OCI-M2 (cell line): ENCODE measurements around the gene TEDC1.

Experiments
- DNase-seq: peaks from one replicate; lab custom pipeline; 2025; ENCODE audit not compliant: unreplicated experiment; lab: John Stamatoyannopoulos, UW

Gene TEDC1

DNA sequence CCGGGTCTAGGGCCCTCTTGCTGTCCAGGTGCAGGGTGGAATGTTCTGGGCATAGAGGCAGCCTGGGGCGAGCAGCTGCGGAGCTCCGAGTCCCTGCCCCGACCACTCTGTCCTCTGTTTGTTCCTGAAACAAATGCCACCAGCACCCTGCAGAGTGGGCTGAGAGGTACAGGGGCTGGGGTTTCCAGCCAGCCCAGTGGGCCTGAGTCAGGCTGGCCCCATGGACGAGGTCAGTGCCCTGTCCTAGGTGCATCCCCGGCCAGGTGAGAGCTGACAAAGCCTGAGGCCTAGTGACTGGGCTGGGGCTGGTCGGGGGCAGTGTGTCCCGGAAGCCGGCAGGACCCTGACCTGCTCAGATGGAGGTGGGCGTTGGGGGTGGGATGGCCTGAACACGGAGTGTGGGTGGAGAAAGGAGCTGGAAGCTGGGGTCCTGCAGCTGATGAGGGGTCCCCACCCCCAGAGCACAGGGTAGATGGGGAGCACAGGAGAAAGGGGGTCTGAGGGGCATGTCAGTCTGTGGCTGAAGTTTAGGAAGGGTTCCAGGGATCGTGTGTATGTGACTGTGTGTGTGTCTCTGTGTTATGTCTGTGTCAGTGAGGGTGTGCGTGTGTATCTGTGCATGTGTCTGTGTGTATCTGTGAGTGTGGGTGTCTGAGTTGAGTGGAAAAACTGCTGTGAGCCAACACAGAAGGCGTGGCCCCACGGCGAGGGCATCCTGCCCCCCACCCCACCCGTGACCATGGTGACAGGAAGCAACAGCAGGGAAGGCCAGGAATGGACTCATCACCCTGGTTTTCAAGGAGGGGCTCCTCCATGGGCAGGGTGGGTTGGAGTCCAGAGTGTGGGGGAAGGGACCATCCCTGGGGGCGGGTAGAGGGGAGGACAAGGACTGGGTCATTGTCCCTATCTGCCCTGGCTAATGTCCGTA is 6.7 kb upstream of the TEDC1 start:
- DNase-seq: no peak

DNA sequence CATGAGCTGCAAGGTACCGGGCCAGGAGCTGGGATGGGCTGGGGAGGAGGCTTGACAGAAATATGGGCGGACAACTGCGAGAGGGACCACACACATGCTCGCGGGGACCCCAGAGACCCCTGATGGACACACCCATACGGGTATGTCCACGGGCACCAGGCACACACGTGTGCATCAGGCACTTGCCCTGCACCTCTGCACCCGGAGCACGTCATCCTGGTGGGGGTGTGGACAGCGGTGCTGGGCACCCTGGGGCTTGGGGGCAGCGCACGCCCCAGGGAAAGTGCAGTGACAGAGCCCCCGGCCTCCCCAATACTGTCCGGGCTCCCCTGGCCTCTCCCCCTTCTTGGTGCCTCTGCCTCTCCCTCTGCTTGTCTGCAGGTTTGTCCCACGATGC is 6.1 kb upstream of the TEDC1 start:
- DNase-seq: no peak

DNA sequence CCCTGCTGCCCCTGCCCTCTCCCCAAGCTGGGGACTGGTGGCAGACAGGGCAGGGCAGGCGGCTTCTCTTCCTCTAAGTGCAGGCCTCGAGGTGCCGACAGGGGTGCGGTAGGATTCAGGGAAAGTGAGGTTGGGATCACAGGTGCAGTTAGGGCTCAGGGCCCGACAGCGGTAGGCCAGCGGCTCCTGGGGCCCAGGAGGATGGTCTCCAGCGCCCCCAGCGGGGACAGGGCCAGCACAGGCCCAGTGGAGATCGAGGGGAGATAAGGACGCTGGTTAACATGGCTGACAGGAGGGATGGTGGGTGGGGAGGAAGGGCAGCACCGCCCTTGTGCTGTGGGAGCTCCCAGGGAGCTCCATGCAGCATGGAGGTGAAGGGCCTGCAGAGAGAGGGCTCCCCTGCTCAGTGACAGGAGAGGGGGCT is 5.3 kb upstream of the TEDC1 start:
- DNase-seq: no peak

DNA sequence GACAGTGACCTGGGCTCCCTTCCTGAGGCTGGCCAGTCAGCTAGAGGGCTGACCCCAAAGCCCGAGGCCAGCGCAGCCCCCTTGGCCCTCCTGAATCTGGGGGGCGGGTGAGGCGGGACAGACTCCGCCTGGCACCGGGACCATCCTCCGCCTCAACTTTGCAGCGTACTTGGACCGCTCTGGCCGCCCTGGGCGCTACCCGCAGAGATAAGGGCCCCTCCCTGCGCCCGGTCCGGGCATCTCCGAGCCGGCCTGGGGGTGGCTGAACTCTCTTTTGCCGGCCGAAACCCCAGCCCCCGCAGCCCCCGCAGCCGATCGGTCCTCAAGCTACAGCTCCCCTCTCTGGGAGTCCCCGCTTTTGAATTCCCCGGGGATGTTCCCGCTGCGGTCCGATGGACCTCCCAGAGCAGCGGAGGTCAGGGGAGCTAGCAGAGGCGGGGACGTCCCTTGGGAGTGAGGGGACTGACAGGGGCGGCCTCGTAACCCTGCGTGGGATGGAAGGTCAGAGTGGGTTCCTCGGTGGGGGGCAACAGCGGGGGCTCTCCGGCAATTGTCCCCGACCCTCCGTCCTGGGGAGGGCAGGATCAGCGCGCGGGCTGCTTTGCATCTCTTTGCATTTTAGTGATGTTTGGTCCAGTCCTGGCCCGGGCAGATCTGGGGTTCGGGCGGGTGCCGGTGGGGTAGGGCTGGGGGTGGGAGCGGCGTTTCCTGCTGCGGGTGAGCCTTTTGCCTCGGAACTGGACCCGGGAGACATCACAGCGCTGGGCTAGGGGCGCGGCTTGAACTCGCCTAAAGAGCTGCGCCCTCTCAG is 4.7 kb upstream of the TEDC1 start, which contains the start of gene CRIP1:
CRIP1 (plus strand) TSS at position 724 of the 811 bp plus-strand sequence. CDS start 374 bp downstream, outside the sequence.
- no peak for DNase-seq

DNA sequence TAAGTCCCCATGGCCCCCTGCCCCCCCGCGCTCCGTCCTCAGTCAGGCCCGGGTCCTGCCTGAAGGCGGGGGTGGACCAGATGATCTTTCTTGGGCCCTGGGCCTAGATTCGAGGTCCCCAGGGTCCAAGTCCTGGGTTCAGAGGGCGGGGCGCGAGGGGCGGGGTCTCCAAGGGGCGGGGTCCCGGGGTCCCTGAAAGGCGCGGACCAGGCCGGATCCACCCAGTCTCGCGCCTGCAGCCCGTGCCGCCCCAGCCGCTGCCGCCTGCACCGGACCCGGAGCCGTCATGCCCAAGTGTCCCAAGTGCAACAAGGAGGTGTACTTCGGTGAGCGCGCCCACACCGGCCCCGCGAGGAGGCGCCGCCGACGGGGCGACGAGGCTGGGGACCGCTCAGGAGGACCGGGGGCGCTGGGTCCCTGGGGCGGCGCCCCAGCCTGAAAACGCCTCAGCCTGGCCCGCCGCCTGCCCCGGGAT is 4.0 kb upstream of the TEDC1 start:
- no peak for DNase-seq

DNA sequence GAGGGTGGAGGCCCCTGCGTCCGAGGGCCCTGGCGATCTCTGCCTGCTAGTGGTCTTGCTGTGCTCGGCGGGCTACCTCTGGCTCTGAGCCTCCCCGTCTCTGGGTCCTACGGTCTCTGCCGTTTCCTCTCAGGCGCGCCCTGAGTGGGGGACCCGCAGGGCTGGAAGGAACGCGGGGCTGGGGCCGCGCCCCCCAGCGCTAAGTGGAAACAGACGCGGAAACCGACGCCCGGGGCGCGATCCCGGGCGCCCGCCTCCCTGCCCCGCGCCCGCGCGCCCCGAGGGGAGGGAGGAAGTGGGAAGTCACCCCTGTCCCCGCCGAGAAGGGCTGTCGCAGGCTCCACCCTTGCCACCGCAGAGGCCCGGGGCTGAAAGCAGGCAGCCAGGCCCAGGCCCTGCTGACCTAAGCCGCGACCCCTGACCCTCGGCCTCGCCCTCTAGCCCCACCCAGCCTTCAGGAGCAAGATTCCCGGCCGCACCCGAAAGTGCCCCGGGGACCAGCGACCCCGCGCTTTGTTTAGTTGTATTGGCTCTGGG is 3.5 kb upstream of the TEDC1 start:
- no peak for DNase-seq

DNA sequence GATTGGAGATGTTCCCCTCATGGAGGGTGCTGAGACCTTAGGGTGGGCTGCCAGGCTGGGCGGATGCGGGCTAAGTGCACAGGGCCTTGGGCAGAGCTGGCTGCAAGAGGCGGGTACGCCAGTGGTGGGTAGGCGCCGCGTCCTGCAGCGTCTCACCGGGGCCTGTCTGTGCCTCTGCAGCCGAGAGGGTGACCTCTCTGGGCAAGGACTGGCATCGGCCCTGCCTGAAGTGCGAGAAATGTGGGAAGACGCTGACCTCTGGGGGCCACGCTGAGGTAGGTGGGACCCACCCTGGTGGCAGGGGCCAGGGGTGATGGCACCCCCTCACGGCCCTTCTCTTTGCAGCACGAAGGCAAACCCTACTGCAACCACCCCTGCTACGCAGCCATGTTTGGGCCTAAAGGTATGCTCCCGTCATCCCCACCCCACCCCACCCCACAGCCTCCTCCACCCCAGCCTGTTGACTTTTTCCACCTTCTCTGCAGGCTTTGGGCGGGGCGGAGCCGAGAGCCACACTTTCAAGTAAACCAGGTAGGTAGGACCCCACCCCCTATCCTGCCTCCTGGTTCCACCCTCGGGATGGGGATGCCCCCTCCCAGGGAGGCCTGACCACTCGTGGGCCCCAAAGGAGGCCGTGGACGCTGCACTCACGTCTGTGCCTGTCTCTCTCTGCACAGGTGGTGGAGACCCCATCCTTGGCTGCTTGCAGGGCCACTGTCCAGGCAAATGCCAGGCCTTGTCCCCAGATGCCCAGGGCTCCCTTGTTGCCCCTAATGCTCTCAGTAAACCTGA is 2.9 kb upstream of the TEDC1 start:
- DNase-seq: no peak

DNA sequence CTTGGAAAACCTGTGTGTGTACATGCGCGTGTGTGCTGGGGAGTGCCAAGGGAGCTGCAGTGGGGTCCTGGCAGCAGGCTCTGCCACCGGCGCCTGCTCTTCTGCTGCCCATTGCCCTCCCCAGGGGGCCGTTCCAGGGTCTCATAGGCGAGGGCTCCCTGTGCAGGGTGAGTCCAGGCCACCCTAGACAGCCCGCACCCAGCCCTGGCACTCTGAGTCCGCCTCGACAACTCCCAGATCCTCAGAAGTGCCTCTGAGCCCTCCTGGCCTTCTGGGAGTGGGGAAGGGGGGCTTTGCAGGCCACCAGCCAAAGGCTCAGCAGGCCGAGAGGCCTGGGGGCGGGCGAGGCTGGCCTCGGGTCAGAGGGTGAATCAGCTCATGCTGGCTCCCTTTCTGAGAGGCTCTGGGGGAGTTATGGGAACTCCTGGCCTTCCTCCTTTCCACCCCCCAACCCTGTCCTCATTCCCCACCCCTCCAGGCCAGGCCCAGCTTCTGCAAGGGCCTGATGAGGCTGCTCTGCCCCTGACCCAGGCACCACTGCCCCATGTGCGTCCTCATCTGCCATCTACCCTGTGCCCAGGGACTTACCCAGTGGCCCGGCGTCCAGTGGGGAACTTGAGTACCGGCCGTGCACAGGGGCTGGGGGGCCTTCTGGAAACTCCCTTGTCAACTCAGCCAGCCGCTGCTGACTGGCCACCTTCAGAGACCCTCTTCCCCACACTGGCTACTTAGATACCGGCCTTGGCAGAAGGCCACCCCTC is 2.1 kb upstream of the TEDC1 start:
- DNase-seq: no peak

DNA sequence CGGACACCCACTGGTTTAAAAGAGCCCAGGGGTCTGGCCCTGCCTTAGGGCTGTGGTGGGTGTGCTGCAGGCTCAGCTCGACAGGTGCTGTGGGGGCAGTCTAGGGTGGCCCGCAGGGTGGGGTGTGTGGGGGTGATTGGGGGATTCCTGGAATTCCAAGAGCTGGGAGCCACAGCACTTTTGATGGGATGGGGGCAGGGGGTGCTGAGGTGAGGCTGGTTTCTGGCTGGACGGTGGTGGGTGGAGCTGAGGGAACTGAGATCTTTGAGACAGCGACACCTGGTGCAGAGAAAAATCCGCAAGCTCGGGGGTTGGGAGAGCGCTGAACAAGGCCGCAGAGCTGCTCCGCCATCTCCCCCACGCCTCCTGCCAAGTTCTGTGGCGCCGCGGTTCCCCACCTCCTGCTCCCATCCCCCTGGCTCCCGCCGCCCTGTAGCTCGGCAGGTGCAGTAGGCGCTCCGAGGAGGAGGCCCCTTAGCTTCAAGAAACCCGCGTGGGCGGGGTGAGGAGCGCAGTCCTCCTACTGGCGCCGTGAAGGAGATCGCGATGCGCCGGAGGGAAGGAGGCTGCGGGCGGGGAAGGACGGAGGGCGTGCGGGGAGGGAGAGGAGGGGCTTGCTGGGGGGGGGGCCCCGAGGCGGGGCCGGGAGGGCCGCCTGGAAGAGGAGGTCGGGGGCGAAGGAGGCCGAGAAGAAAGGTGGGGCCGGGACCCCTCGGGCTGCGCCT is 1.3 kb upstream of the TEDC1 start:
- DNase-seq: peak; percentile 5

DNA sequence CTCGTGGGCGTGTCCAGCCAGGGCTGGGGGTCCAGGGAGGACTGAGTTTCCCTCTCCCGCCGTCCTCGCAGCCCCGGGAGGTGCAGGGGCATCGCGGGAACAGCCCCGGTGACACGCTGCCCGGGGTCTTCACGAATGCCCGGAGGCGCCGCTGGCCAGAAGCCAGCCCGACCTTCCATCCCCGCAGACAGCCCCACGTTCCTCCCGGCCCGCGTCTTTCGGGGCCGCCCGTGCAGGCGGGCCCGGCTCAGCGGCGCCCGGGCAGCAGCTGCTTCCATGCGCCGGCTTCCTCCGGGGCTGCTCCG is 827 bp upstream of the TEDC1 start:
- DNase-seq: no peak

DNA sequence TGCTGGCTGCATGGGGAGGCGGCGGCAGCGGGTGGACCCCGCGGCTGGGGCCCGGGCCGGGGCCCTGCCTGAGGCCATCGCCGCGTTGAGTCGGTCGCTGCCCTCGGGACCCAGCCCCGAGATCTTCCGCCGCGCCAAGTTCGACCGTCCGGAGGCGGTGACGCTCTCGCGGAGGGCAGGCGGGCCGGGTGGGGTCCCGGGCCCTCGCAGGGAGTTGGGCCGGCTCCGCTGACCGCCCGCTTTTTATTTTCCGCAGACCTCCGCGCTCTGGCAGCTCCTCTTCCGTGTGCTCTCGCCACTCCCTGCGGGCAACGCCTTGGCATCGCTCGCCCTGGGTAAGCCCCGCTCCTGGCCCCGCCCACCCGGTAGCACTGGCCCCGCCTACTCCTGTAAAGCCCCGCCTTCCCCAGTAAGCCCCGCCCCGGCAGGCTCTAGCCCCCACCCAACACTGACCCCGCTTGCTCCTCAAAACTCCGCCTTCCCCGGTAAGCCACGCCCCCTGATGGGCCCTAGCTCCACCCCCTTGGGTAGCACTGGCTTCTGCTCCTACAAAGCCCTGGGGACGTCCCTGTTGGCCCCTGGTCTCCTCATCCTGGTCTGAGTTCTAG is 424 bp downstream of the TEDC1 start:
- DNase-seq: peak; percentile 29

DNA sequence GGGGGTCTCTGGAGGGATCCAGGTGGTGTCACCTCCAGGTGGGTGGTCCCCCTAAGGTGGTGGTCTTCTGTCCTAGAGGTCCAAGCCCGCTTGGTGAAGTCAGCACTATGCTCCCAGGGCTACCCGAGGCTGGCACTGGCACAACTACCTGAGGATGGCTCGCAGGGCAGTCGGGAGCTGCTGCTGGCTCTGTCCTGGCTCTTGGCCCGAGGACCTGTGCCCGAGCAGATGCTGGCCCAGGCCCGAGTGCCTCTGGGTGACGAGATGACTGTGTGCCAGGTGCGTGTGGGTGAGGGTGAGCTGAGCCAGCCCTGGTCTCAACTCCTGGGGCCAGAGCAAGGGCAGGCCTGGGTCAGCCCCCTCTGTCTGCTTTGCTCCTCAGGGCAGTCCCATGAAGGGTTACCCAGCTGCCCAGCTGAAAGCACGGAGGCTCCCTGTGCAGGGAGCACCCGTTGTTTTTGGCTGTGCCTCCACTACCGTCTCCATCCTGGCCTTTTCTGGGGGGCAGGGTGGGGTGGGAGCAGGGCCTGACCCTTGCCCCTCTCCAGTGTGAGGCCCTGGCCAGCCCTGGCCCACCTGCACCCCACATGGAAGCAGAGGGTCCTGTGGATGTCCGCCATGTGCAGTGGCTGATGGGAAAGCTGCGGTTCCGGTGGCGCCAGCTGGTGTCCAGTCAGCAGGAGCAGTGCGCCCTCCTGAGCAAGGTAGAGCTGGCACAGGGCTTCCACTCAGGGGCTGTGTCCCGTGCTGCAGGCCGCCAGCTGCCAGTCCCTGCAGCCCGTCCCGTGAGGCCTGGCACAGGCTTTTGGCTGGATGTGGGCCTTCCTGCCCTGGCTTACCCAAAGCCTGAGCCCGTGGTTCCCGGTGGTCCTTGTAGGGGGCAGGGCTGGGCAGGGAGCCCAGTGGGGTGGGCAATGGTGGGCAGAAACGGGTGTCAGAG is 1.3 kb downstream of the TEDC1 start:
- no peak for DNase-seq

DNA sequence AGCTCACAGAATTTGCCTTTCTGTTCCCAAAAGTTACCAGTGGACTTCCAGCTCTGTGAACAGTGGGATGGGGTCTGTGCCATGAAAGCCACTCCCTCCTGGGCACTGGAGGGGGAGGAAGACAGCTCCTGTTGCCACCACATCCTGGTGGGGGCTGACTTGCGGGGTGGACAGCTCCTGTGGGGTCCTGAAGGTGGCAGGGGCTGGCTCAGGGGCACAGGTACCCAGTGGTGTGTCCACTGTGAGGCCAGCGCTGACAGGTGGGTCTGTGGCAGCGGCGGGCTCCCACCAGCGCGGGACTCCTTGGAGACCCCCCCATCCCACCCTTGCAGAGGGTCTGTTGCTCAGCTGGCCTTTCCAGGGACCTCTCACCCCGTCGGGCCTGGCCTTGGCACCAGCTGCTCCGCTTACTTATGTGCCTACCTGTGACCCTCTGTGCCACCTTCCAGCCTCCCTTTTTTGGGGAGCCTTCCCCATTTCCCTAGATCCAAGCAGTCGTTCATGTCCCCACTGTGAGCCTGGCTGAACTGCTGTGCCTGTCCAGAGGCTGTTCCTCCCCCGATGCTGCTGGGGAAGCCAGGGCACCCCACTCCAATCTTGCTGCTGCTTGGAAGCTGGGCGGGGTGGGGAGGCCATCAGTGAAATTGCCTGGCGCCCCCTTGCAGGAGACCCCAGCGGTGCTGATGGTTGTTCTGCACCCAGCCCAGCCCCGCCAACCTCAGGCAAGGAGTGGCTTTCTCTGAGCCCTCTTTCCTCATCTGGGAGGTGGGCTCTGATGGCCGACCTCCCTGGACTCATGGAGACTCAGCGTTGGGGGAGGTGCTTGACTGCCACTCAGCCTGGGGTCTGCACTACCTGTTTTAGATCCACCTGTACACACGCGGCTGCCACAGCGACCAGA is 2.2 kb downstream of the TEDC1 start:
- DNase-seq: no peak

DNA sequence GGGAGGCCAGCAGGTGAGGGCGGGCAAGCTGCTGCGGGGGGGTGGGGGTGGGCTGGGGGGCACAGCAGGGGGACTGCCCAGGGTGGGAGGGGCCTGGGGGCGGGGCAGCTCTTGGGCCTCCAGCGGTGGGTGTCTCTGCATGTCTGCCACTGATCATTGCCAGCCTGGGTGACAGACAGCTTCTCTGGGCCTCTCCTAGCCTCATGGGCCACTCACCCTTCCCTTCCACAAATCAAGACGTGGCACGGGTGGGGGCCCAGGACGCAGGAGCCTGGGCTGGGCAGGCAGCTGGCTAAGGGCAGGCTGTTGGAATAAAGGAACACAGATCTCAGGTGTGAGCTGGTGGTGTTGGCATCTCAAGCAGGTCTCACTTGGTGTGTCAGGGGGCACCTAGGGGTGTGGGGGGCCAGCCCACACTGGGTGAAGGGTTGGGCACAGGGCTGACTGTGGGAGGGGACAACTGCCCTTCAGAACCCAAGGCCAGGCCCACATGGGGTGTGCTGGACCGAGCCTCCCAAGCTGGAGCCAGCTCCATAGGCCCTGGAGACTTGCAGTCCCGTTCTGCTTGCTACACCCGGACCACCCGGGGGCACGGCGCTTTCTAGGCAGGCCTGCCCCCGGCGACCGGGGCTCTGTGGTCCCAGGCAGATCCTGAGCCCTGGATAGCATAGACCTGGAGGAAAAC is 3.0 kb downstream of the TEDC1 start:
- DNase-seq: no peak

DNA sequence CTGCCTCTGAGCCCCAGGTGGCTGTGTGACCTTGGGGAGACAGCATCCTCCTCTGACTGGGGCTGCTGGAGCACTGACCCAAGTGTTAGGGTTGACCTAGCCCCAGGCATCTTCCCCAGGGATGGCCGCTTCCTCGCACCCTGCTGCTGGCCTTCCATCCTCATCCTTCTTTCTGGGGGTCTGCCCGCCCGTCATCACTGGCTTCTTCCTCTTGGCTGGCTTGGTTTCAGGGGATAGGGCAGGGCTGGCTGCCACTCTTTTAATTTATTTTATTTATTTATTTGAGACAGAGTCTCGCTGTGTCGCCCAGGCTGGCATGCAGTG is 3.5 kb downstream of the TEDC1 start:
- DNase-seq: no peak

DNA sequence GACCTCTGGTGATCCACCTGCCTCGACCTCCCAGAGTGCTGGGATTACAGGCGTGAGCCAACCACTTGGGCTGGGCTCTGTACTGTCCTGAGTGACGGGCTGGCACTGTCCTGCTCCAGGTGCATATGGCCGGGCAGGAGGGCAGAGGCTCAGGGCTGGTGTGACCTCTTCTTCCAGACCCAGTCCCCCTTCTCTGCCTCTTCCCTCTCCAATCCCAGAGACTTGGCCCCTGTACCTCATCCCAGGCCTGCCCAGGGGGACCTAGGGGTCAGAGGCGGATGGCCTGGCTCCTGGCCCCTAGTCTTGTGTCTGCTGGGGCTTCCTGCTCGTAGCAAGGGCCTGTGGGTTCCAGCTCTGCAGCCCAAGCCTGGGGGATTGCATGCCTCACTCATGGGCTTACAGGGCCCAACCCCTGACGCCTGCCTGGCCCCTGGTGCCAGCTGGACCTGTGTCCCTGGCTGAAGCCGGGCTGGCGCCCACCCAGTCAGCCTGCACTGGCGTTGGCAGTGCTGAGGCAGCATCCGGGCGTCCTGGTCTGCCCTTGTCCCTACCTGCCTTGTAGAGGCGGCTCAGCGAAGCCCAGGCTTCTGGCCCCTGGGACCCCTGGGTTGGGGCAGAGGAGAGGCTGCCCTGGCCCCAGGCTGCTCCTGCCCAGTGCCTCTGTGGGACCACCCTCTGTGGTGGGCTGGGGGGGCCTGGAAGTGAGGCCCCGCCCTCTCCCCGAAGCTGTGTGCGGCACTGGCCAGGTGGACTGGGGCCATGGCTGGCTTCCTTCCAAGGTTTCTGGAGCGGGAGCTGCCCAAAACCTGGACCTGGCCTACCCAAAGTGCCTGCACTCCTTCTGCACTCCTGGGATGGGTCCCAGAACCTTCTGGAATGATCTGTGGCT is 4.3 kb downstream of the TEDC1 start:
- no peak for DNase-seq
